ENCODE data around the gene ALG9. TPM values are rescaled to one million over a fixed set of nuclear protein-coding genes. Genes with fewer than 3 reads are reported as not detected.

ALG9 gene
- total RNA-seq, 1 experiment from 2014 or later = 19.7 TPM

DNA sequence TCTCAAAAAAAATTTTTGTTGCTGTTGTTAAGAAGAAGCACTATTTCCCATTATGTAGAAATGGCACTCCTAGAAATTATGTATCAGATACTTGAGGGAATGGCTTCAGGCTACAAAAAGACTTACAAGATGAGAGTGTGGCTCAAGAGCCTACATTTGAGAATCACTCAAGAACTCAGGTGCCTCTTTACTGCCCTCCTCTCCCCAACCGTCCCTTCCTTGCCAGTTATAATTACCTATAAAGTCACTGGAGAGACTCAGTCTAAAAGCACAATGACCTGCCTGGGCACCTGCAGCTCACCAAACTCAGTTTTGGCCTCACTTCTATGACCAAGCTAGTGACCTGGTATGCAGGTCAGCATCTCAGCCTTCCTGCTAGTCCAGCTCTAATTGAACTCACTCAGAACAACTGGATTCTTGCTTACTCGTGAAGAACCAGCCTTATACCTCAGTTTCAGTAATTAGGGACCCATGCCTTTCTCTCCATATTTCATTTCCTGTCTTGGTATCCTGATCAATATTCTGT lies 63.3 kb downstream of the ALG9 start:
- Mint-ChIP-seq H3K4me3 (no peak overlapping the region), H3K9me3 (no peaks in the 10 kb centered on the region), H3K4me1 (peaks cover 6% of the 10 kb centered on the region; the same call in 1 of the 2 replicates), H3K36me3 (no peaks in the 10 kb centered on the region), H3K27me3 (ENCODE audit: low read depth) (no peaks in the 10 kb centered on the region), H3K27ac (no peak overlapping the region)
- TF ChIP-seq SP1 (CRISPR knock-in tag; conservative IDR thresholded peaks at IDR 0.05) (no peak), E2F1 (CRISPR knock-in tag; IDR thresholded peaks at IDR 0.05) (no peak), HMGXB4 (CRISPR knock-in tag; IDR thresholded peaks at IDR 0.05) (no peak), SOX15 (CRISPR knock-in tag; IDR thresholded peaks at IDR 0.05) (no peak), ZNF396 (CRISPR knock-in tag; IDR thresholded peaks at IDR 0.05; ENCODE audit: borderline replicate concordance) (no peak), ZNF121 (CRISPR knock-in tag; IDR thresholded peaks at IDR 0.05) (no peak), IRF2 (CRISPR knock-in tag; IDR thresholded peaks at IDR 0.05; ENCODE audit: borderline replicate concordance, low read depth) (no peak), USF1 (CRISPR knock-in tag; IDR thresholded peaks at IDR 0.05) (no peak), RORB (CRISPR knock-in tag; IDR thresholded peaks at IDR 0.05) (no peak), ZNF425 (CRISPR knock-in tag; conservative IDR thresholded peaks at IDR 0.05) (no peak), RELA (CRISPR knock-in tag; IDR thresholded peaks at IDR 0.05; ENCODE audit: borderline replicate concordance) (no peak), MXD4 (CRISPR knock-in tag; IDR thresholded peaks at IDR 0.05; ENCODE audit: borderline replicate concordance) (no peak)
- TF ChIP-seq, protein P1, sequence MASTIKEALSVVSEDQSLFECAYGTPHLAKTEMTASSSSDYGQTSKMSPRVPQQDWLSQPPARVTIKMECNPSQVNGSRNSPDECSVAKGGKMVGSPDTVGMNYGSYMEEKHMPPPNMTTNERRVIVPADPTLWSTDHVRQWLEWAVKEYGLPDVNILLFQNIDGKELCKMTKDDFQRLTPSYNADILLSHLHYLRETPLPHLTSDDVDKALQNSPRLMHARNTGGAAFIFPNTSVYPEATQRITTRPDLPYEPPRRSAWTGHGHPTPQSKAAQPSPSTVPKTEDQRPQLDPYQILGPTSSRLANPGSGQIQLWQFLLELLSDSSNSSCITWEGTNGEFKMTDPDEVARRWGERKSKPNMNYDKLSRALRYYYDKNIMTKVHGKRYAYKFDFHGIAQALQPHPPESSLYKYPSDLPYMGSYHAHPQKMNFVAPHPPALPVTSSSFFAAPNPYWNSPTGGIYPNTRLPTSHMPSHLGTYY (CRISPR knock-in tag; IDR thresholded peaks at IDR 0.05) = no peak
- TF ChIP-seq, protein P2, sequence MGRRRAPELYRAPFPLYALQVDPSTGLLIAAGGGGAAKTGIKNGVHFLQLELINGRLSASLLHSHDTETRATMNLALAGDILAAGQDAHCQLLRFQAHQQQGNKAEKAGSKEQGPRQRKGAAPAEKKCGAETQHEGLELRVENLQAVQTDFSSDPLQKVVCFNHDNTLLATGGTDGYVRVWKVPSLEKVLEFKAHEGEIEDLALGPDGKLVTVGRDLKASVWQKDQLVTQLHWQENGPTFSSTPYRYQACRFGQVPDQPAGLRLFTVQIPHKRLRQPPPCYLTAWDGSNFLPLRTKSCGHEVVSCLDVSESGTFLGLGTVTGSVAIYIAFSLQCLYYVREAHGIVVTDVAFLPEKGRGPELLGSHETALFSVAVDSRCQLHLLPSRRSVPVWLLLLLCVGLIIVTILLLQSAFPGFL (CRISPR knock-in tag; IDR thresholded peaks at IDR 0.05; ENCODE audit: borderline replicate concordance) = no peak
- TF ChIP-seq, protein P3, sequence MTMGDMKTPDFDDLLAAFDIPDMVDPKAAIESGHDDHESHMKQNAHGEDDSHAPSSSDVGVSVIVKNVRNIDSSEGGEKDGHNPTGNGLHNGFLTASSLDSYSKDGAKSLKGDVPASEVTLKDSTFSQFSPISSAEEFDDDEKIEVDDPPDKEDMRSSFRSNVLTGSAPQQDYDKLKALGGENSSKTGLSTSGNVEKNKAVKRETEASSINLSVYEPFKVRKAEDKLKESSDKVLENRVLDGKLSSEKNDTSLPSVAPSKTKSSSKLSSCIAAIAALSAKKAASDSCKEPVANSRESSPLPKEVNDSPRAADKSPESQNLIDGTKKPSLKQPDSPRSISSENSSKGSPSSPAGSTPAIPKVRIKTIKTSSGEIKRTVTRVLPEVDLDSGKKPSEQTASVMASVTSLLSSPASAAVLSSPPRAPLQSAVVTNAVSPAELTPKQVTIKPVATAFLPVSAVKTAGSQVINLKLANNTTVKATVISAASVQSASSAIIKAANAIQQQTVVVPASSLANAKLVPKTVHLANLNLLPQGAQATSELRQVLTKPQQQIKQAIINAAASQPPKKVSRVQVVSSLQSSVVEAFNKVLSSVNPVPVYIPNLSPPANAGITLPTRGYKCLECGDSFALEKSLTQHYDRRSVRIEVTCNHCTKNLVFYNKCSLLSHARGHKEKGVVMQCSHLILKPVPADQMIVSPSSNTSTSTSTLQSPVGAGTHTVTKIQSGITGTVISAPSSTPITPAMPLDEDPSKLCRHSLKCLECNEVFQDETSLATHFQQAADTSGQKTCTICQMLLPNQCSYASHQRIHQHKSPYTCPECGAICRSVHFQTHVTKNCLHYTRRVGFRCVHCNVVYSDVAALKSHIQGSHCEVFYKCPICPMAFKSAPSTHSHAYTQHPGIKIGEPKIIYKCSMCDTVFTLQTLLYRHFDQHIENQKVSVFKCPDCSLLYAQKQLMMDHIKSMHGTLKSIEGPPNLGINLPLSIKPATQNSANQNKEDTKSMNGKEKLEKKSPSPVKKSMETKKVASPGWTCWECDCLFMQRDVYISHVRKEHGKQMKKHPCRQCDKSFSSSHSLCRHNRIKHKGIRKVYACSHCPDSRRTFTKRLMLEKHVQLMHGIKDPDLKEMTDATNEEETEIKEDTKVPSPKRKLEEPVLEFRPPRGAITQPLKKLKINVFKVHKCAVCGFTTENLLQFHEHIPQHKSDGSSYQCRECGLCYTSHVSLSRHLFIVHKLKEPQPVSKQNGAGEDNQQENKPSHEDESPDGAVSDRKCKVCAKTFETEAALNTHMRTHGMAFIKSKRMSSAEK (CRISPR knock-in tag; IDR thresholded peaks at IDR 0.05; ENCODE audit: borderline replicate concordance) = no peak
- ATAC-seq (no peak), DNase-seq (ENCODE audit: low spot score) (no peak)
- ChIA-PET POLR2A (no interaction called here), CTCF (interaction anchor here (0.6 to 0.9 kb wide), 2 partner anchors 15 to 46 kb away, joined by 3 to 4 read pairs; no protein-coding TSS in a partner anchor)

All from WTC11 (cell line).